OCI-M2 (cell line): Measurements from ENCODE around the gene TSGA10IP.

Source experiments
- DNase-seq: peaks from one replicate; lab custom pipeline; 2025; ENCODE audit not compliant: unreplicated experiment; lab: John Stamatoyannopoulos, UW

Gene TSGA10IP

GRCh38 chr11:65917434-65918210, 27.7 kb upstream of the TSGA10IP start:
- no peak for DNase-seq

GRCh38 chr11:65918211-65919140, 26.8 kb upstream of the TSGA10IP start, which contains the start of gene C11orf68:
TSS of gene C11orf68 (minus strand) at chr11:65919062. CDS start at chr11:65919031, 31 bp downstream.
- DNase-seq: no peak

GRCh38 chr11:65919141-65919572, 26.1 kb upstream of the TSGA10IP start, which contains the start of gene DRAP1:
TSS of gene DRAP1 (plus strand) at chr11:65919426. CDS start at chr11:65919502, 76 bp downstream.
- DNase-seq: peak; percentile 68

GRCh38 chr11:65919573-65920371, 25.5 kb upstream of the TSGA10IP start:
- no peak for DNase-seq

GRCh38 chr11:65920372-65920802, 24.9 kb upstream of the TSGA10IP start:
- no peak for DNase-seq

- no peak for DNase-seq
These were observed 24.2 kb upstream of the TSGA10IP start for GRCh38 chr11:65921033-65921555.

GRCh38 chr11:65921876-65922275, 23.4 kb upstream of the TSGA10IP start:
- DNase-seq: no peak

GRCh38 chr11:65922565-65922964, 22.7 kb upstream of the TSGA10IP start:
- no peak for DNase-seq

- no peak for DNase-seq
These were observed 19.9 kb upstream of the TSGA10IP start for GRCh38 chr11:65925397-65925796.

GRCh38 chr11:65927904-65928397, 17.3 kb upstream of the TSGA10IP start:
- peak; percentile 33 for DNase-seq

GRCh38 chr11:65928667-65929066, 16.6 kb upstream of the TSGA10IP start:
- DNase-seq: no peak

- no peak for DNase-seq
These were observed 13.3 kb upstream of the TSGA10IP start for GRCh38 chr11:65931773-65932557.

- no peak for DNase-seq
These were observed 12.7 kb upstream of the TSGA10IP start for GRCh38 chr11:65932558-65932919.

GRCh38 chr11:65934014-65934413, 11.3 kb upstream of the TSGA10IP start:
- DNase-seq: peak; percentile 53

GRCh38 chr11:65937766-65938165, 7.5 kb upstream of the TSGA10IP start:
- no peak for DNase-seq

- no peak for DNase-seq
These were observed 3.5 kb upstream of the TSGA10IP start for GRCh38 chr11:65941720-65942310.

- no peak for DNase-seq
These were observed 2.7 kb upstream of the TSGA10IP start for GRCh38 chr11:65942531-65942930.

- no peak for DNase-seq
These were observed 1.1 kb upstream of the TSGA10IP start for GRCh38 chr11:65944191-65944590.

GRCh38 chr11:65944767-65945166, 513 bp upstream of the TSGA10IP start:
- DNase-seq: no peak
